Activated T-helper 1 cell treated with anti-CD3 and anti-CD28 coated beads, Interleukin-12 subunit alpha, Interleukin-12 subunit beta, Interleukin-2, Interleukin-4 antibody, amounts not matched to agents 30 ng/mL and 10 ng/mL and 1 ng/mL, durations not matched to agents 14 hours and 24 hours and 36 hours (primary cell): ENCODE data around the gene SLC34A2. TPM values are rescaled to one million over a fixed set of nuclear protein-coding genes. Genes with fewer than 3 reads are reported as not detected.
"Not testable (repeated sequence)": the region's sequence is repeated elsewhere in the genome, so short reads cannot be mapped to it uniquely, and the experiment has no call there.

Experiments used
- DNase-seq: peaks from one replicate; pipeline ENCODE4 v3.0.0; 2021; ENCODE audit warnings: low spot score
- H3K27ac Mint-ChIP-seq: one replicate; pipeline ENCODE4 v1.8.0; 2021; ENCODE audit warnings: mild to moderate bottlenecking, mixed read lengths
- H3K27me3 Mint-ChIP-seq: one replicate; pipeline ENCODE4 v1.8.0; 2022; ENCODE audit warnings: mild to moderate bottlenecking, moderate library complexity, mixed read lengths; ENCODE audit not compliant: insufficient read depth
- H3K36me3 Mint-ChIP-seq: one replicate; pipeline ENCODE4 v1.8.0; 2021; ENCODE audit warnings: low read depth, mixed read lengths
- H3K4me1 Mint-ChIP-seq: one replicate; pipeline ENCODE4 v1.8.0; 2021; ENCODE audit warnings: low read depth, mixed read lengths
- H3K4me3 Mint-ChIP-seq: one replicate; pipeline ENCODE4 v1.8.0; 2021; ENCODE audit warnings: mild to moderate bottlenecking, moderate library complexity, mixed read lengths
- H3K9me3 Mint-ChIP-seq: one replicate; pipeline ENCODE4 v1.8.0; 2021; ENCODE audit warnings: mixed read lengths
- intact Hi-C: fragments of 100-400 bp; cut with micrococcal nuclease; formaldehyde crosslinking; loops from one replicate; pipeline ENCODE4 v1.15.1; 2024
- total RNA-seq: library from RNA; stranded (reverse); gene quantifications from 2 replicates; pipeline ENCODE4 v1.2.3, GENCODE V29; 2022

Gene SLC34A2
- not detected in 2 replicates for total RNA-seq

DNA sequence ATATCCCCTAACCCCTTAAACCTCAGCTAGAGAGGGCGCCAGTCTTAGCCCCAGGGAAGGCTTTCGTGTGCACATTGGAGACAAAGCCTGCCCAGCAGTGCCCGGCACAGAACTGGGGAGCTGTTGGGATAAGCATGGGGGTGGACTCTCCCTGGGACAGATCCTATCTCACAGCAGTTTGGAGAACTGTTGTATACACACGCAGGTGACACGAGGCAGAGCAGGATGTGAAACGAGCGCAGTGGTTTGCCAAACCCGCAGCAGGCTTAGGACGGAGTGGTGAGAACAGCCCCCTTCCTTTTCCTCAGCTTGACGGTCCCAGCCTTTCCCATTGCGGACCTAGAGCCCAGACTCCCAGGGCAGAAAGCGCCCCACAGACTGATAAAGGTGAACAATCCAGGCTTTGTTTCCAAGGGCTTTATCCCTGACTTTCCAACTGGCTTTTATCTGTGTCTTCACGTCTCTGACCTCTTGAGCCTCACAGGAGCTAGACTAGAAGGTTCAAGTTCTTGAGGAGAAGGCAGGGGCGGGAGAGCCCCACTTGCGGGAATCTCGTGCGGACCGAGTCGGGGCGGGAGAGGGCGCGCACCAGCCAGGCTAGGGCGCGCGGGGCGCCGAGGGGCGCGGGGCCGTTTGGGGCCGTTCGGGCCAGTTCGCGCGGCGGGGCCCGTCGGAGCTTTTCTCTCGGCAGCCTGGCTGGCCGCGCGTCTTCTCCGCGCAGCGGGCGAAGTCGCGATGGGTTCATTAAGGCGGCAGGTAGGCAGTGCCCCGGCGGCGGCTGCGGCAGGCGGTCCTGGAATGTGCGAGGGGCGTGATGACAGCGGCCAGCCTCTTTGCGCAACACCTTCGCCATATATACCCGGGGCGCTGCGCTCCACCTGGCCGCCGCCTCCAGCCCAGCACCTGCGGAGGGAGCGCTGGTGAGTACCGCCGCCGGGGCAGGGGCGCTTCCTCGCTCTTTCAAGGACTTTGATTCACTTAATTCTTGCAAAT lies at the start of gene SLC34A2:
SLC34A2 (plus strand) TSS at position 881 of the 993 bp plus-strand sequence. CDS start 6,650 bp downstream, outside the sequence.
- H3K27ac Mint-ChIP-seq, result no peak within 1 kb of the TSS
- no peak within 1 kb of the TSS for H3K4me3 Mint-ChIP-seq
- H3K9me3 Mint-ChIP-seq, result no peaks in the 10 kb centered on the region

DNA sequence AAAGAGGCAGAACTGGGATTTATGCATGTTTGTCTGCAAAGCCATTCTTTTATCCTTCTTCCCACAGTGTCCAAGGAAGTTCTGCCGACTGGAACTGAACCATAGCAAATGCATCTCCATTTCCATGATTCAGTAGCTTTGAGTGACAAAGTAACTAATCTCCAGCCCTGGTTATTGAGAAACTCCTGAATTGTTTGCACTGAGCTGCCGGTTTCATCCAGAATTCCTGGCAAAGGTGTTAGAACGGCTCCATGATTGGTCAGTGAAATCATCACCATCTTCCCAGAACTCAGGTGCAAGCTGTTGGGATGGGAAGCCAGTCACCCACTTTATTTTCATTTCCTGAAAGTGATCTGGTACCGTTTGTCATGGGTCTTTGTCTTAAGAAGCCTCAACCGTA lies 47.0 kb upstream of the SLC34A2 start:
- no peaks in the 10 kb centered on the region for H3K36me3 Mint-ChIP-seq
- no peak overlapping the region for H3K4me3 Mint-ChIP-seq
- H3K9me3 Mint-ChIP-seq, result no peaks in the 10 kb centered on the region
- intact Hi-C loops, result no loop called here
- no peak for DNase-seq
- H3K27me3 Mint-ChIP-seq, result no peaks in the 10 kb centered on the region
- no peak overlapping the region for H3K27ac Mint-ChIP-seq
- no peaks in the 10 kb centered on the region for H3K4me1 Mint-ChIP-seq

More for the DNA sequence above, at the start of gene SLC34A2:
- H3K4me1 Mint-ChIP-seq, result no peaks in the 10 kb centered on the region
- peaks cover 38% of the 10 kb centered on the region for H3K27me3 Mint-ChIP-seq
- intact Hi-C loops, result no loop called here
- no peaks in the 10 kb centered on the region for H3K36me3 Mint-ChIP-seq
- DNase-seq, result no peak

DNA sequence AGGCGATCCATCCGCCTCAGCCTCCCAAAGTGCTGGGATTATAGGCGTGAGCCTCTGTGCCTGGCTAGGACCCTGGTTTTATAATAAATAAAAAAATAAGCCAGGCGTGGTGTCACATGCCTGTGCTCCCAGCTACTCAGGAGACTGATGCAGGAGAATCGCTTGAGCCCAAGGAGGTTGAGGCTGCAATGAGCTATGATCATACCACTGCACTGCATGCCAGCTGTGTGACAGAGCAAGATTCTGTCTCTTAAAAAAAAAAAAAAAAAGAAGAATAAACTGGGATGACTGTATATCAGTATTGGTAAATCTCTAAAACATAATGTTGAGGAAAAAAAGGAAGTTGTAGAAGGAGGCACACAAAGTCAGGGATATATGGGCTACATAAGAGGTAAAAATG lies 45.7 kb upstream of the SLC34A2 start:
- H3K36me3 Mint-ChIP-seq, result no peaks in the 10 kb centered on the region
- no peak overlapping the region for H3K27ac Mint-ChIP-seq
- no peak for DNase-seq
- intact Hi-C loops, result no loop called here
- H3K4me3 Mint-ChIP-seq, result no peak overlapping the region
- H3K4me1 Mint-ChIP-seq, result no peaks in the 10 kb centered on the region
- H3K27me3 Mint-ChIP-seq, result peaks cover 1% of the 10 kb centered on the region
- H3K9me3 Mint-ChIP-seq, result no peaks in the 10 kb centered on the region

DNA sequence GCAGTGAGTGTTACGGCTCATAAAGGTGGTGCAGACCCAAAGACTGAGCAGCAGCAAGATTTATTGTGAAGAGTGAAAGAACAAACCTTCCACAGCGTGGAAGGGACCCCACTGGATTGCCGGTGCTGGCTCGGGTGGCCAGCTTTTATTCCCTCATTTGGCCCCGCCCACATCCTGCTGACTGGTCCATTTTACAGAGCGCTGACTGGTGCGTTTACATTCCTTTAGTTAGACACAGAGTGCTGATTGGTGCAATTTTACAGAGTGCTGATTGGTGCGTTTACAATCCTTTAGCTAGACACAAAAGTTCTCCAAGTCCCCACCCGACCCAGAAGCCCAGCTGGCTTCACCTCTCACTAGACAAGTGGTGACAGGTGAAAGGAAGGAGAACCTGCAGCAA lies 42.0 kb upstream of the SLC34A2 start:
- H3K36me3 Mint-ChIP-seq, DNase-seq, H3K27ac Mint-ChIP-seq, H3K4me3 Mint-ChIP-seq, H3K27me3 Mint-ChIP-seq, intact Hi-C loops, H3K9me3 Mint-ChIP-seq, H3K4me1 Mint-ChIP-seq: not testable (repeated sequence)

- no peak overlapping the region for H3K4me3 Mint-ChIP-seq
- no peak for DNase-seq
- H3K27ac Mint-ChIP-seq, result no peak overlapping the region
- intact Hi-C loops, result no loop called here
- H3K9me3 Mint-ChIP-seq, result no peaks in the 10 kb centered on the region
- no peaks in the 10 kb centered on the region for H3K4me1 Mint-ChIP-seq
- H3K36me3 Mint-ChIP-seq, result no peaks in the 10 kb centered on the region
- H3K27me3 Mint-ChIP-seq, result peaks cover 1% of the 10 kb centered on the region
Measured at GRCh38 chr4:25614807-25615206, 40.8 kb upstream of the SLC34A2 start.

GRCh38 chr4:25621027-25621930 lies 34.4 kb upstream of the SLC34A2 start:
- Mint-ChIP-seq H3K4me1 (no peaks in the 10 kb centered on the region), H3K4me3 (no peak overlapping the region), H3K36me3 (no peaks in the 10 kb centered on the region), H3K27me3 (peaks cover 4% of the 10 kb centered on the region), H3K27ac (no peak overlapping the region), H3K9me3 (no peaks in the 10 kb centered on the region)
- intact Hi-C loops, result no loop called here
- no peak for DNase-seq

GRCh38 chr4:25624616-25625015 lies 31.0 kb upstream of the SLC34A2 start:
- Mint-ChIP-seq H3K4me3 (no peak overlapping the region), H3K27me3 (peaks cover 4% of the 10 kb centered on the region), H3K4me1 (no peaks in the 10 kb centered on the region), H3K9me3 (no peaks in the 10 kb centered on the region), H3K36me3 (no peaks in the 10 kb centered on the region), H3K27ac (no peak overlapping the region)
- no peak for DNase-seq
- intact Hi-C loops, result no loop called here

DNA sequence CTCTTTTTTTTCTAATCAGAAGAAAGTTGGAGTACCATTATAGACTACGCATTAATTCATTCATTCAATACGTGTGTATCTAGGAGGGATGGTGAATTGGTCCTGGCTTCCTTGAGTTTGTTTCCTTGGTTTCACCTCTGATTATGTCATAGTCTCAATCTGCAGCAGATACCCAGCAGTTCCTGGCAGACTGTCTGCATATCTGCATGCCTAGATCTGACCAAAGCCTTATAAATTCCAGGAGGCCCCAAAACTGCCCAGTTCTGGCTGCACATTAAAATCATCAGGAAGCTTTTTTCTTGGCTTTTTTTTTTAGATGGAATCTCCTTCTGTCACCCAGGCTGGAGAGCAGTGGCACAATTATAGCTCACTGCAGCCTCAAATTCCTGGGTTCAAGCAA lies 27.2 kb upstream of the SLC34A2 start:
- H3K27me3 Mint-ChIP-seq, result no peaks in the 10 kb centered on the region
- no peaks in the 10 kb centered on the region for H3K9me3 Mint-ChIP-seq
- no peak overlapping the region for H3K4me3 Mint-ChIP-seq
- H3K27ac Mint-ChIP-seq, result no peak overlapping the region
- no peak for DNase-seq
- no peaks in the 10 kb centered on the region for H3K36me3 Mint-ChIP-seq
- H3K4me1 Mint-ChIP-seq, result no peaks in the 10 kb centered on the region
- intact Hi-C loops, result no loop called here

GRCh38 chr4:25632135-25632534 lies 23.5 kb upstream of the SLC34A2 start:
- H3K36me3 Mint-ChIP-seq, result no peaks in the 10 kb centered on the region
- no peaks in the 10 kb centered on the region for H3K9me3 Mint-ChIP-seq
- no peak for DNase-seq
- no peaks in the 10 kb centered on the region for H3K4me1 Mint-ChIP-seq
- intact Hi-C loops, result no loop called here
- no peak overlapping the region for H3K27ac Mint-ChIP-seq
- no peak overlapping the region for H3K4me3 Mint-ChIP-seq
- H3K27me3 Mint-ChIP-seq, result no peaks in the 10 kb centered on the region

- Mint-ChIP-seq H3K36me3 (no peaks in the 10 kb centered on the region), H3K27me3 (no peaks in the 10 kb centered on the region), H3K4me3 (no peak overlapping the region), H3K9me3 (no peaks in the 10 kb centered on the region), H3K4me1 (no peaks in the 10 kb centered on the region), H3K27ac (no peak overlapping the region)
- DNase-seq, result no peak
- intact Hi-C loops, result no loop called here
Measured at GRCh38 chr4:25633541-25633940, 22.1 kb upstream of the SLC34A2 start.

- no peaks in the 10 kb centered on the region for H3K9me3 Mint-ChIP-seq
- H3K36me3 Mint-ChIP-seq, result no peaks in the 10 kb centered on the region
- H3K27ac Mint-ChIP-seq, result no peak overlapping the region
- no peaks in the 10 kb centered on the region for H3K4me1 Mint-ChIP-seq
- no peak overlapping the region for H3K4me3 Mint-ChIP-seq
- no peaks in the 10 kb centered on the region for H3K27me3 Mint-ChIP-seq
- DNase-seq, result no peak
- intact Hi-C loops, result no loop called here
Measured at GRCh38 chr4:25635501-25635900, 20.1 kb upstream of the SLC34A2 start.

GRCh38 chr4:25637581-25638220 lies 17.9 kb upstream of the SLC34A2 start:
- Mint-ChIP-seq H3K27me3 (no peaks in the 10 kb centered on the region), H3K9me3 (no peaks in the 10 kb centered on the region), H3K4me3 (no peak overlapping the region), H3K27ac (no peak overlapping the region), H3K36me3 (no peaks in the 10 kb centered on the region), H3K4me1 (no peaks in the 10 kb centered on the region)
- DNase-seq, result no peak
- intact Hi-C loops, result no loop called here
